HG03095 (cell line): ENCODE measurements around the gene SURF6.
"Not testable (repeated sequence)": the region's sequence is repeated elsewhere in the genome, so short reads cannot be mapped to it uniquely, and the experiment has no call there.

Experiments used
- ATAC-seq: cut with Tn5 transposase; IDR thresholded peaks from one replicate; pipeline ENCODE4 v1.9.1; 2021; ENCODE audit warnings: moderate library complexity; ENCODE audit not compliant: unreplicated experiment

Gene SURF6

DNA sequence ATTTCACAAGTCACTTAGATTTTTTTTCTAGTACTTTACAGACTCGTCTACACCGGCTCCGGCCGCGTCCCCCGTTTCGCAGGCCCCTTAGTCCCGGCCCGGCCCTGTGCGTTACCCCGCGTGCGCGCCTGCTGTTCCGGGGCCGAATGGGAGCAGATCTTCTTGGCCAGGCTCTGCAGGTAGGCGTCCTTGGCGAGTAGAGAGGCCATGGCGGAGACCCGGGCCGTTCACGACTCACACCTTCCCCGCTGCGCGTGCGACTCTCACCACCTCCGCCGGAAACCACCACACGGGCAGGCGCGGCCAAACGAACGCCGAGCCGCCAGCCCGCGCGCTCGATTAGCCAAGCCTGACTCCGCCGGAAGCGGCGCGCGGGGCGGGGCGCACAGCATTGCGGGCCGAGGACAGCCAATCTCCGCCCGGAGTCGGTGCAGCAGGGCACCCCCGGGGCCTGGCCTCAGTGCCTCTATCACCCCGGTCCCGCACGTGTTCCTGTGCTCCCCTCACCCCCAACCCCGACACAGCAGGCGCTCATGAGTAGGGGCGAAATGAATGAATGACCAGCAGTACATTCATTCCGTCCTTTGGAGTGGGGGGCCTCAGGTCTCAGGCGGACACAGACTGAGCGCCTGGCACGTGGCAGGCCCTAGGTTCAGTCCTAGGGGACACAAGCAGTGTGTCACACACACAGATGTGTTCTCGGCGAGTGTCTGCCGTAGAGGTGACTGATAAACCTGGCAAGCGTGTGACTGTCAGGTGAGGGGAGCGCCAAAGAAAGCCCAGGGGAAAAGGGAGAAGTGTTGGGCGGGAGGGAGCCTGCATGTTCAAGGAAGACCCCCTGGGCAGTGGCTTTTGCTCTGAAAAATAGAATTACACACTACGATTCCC lies at the start of gene SURF6:
SURF6 (minus strand) TSS at position 265 of the 888 bp plus-strand sequence; CDS start at position 209, 56 bp downstream.
- peak; percentile 67 for ATAC-seq

DNA sequence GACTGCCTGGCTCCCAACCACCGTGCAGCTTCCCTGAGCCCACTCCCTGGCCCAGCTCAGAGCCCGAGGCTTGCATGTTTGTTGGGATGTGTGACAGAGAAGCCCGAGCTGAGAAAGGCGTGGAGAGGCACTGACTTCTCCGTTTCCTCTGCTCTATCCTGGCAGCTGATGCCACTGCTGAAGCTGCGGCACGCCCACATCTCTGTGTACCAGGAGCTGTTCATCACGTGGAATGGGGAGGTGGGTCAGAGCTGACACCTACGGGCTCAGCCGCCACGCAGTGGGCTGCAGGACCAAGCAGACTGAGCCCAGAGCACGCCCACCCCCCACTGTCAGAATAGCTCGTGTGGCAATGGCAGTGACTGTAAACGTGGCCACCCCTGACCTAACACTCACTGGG lies 49.5 kb upstream of the SURF6 start:
- no peak for ATAC-seq

DNA sequence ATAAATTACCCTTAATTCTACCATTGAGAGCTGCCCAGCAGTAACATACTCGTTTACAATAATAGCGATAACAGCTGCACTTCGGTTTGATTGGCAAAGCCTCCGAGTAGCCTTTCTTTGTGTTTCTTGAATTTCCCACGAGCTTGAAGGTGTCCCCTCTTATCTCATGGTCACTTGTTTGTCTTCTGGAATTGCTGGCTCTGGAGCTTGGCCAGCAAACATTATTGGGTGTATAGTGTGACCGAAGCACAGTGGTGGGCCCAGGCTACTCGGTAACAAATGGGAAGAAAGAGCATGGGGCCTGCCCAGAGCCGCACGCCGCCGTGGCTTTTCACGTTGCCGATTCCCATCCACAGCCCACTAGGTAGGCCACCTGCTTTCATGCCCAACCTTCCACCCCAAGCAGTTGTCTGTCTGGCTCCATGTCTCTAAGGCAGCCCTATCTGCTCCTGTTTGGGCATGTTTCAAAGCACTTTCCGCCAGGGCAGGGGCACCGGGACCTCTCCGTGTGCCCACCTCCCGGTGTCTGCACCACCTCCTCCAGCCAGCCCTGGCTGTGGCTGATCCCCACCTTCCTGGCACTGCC lies 48.8 kb upstream of the SURF6 start:
- no peak for ATAC-seq

DNA sequence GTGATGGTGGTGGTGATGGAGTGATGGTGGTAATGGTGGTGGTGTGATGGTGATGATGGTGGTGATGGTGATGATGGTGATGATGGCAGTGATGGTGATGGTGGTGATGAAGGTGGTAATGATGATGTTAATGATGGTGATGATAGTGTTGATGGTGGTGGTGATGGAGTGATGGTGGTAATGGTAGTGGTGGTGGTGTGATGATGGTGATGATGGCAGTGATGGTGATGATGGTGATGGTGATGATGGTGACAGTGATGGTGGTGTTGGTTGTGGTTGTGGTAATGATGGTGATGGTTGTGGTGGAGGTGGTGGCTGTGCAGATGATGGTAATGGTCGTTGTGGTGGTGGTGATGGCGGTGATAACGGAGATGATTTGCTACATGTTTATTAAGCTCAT lies 47.5 kb upstream of the SURF6 start:
- no peak for ATAC-seq

DNA sequence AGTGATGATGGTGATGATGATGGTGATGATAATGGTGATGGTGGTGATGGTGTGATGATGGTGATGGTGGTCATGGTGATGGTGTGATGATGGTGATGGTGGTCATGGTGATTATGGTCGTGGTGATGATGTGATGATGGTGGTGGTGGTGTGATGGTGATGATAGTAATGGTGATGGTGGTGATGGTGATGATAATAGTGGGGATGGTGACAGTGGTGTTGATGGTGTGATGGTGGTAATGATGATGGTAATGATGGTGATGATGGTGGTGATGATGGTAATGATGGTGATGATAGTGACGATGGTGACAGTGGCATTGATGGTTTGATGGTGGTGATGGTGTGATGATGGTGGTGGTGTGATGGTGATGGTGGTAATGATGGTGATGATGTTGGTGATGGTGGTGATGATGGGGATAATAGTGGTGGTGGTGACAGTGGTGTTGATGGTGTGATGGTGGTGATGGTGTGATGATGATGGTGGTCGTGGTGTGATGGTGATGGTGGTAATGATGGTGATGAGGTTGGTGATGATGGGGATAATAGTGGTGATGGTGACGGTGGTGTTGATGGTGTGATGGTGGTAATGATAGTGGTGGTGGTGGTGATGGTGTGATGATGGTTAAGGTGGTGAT lies 46.6 kb upstream of the SURF6 start:
- ATAC-seq: no peak

DNA sequence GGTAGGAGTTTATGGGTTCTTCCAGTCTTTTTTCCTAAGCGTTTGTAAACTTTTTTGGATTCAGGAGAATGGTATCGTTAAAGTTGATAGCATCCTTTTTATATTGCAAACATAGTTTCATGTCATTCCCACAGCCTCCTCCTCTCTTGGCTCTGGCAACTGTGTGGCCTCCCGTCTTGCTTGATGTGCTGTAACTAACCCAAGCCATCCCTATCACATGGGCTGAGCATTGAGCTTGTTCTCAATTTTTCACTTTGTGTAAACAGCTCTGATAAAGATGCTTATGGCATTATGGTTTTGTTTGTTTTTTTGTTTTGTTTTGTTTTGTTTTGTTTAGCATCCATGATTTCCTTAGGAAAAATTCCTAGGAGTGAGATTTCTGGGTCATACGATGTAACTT lies 44.7 kb upstream of the SURF6 start:
- no peak for ATAC-seq

DNA sequence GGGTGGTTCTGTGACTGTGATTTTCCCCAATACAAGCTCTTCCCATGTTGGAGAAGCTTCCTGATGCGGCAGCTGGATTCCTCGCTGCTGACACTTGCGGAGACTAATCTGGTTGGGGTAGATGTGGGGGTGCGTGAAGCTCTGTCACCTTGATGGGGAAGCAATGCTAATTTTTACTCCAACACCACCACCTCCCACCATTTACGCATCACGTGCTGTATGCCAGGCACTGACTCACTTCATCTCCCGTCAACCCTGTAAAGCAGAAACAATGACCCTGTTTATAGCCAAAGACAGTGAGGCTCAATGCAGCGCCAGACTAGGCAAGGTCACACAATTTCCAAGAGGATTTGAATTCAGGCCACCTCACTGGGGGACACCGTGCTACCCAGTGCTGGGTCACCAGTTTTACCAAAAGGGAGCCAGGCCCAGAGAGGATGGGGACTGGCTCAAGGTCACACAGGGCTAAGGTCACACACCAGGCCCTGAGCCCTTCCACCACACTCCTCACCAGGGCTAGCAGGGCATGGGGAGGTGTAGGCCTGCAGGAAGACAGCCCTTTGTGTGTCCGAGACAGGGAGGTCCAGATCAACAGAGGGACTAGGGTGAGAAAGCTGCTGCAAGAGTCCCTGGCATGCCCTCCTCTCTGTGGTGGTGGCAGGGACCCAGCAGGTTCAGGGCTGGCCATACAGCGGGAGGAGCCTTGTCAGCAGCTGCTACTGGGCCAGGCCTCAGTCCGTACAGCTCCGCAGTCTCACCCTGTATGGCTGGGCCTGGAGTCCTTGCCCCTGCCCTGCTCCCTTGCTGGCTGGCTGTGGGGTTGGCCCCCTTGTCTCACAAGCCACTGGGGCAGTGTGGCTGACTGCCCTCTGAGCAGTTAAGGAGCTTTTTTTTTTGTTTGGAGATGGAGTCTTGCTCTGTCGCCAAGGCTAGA lies 43.4 kb upstream of the SURF6 start:
- ATAC-seq: no peak

DNA sequence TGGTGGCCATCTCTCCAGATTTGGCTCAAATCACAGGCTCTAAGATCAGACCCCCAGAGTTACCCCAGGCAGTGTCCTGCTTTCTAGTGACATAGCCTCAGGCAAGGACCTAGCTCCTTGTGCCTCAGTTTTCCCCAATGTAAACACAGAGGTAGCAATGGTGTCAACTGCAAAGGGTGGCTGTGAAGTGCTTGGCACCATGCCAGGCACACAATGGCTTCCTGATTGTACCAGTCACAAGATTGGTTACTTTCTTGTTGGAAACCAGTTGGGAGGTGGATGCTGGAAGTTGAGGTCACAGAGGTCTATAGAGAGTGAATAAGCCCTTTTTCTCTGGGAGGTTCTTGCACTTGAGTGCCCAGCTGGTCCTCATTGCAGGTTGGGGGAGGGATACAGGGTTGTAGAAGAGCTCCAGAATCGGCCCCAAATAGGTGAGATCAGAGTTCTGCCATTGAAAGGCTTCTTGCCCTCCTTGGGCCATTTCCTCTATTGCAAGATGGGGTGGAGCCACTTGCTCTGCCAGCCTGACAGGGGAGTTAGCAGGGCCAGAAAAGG lies 42.5 kb upstream of the SURF6 start:
- ATAC-seq: no peak

DNA sequence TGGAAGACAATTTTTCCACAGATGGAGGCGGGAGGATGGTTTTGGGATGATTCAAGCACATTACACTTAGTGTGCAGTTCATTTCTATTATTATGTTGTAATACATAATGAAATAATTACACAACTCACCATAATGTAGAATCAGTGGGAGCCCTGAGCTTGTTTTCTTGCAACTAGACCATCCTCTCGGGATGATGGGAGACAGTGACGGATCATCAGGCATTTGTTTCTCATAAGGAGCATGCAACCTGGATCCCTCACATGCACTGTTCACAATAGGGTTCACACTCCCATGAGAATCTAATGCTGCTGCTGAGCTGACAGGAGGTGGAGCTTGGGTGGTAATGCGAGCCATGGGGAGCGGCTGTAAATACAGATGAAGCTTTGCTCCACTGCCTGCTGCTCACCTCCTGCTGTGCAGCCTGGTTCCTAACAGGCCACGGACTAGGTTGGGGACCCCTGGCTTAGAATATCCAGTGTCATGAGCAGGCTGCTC lies 41.8 kb upstream of the SURF6 start:
- no peak for ATAC-seq

DNA sequence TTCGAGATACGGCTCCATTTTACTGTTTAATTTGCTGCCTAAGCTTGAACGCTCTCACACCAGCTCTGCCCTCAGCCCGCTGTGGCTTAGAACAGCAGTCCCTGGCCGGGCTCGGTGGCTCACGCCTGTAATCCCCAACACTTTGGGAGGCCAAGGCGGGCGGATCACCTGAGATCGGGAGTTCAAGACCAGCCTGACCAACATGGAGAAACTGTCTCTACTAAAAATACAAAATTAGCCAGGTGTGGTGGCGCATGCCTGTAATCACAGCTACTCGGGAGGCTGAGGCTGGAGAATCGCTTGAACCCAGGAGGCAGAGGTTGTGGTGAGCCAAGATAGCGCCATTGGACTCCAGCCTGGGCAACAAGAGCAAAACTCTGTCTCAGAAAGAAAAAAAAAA lies 41.3 kb upstream of the SURF6 start:
- ATAC-seq: not testable (repeated sequence)

DNA sequence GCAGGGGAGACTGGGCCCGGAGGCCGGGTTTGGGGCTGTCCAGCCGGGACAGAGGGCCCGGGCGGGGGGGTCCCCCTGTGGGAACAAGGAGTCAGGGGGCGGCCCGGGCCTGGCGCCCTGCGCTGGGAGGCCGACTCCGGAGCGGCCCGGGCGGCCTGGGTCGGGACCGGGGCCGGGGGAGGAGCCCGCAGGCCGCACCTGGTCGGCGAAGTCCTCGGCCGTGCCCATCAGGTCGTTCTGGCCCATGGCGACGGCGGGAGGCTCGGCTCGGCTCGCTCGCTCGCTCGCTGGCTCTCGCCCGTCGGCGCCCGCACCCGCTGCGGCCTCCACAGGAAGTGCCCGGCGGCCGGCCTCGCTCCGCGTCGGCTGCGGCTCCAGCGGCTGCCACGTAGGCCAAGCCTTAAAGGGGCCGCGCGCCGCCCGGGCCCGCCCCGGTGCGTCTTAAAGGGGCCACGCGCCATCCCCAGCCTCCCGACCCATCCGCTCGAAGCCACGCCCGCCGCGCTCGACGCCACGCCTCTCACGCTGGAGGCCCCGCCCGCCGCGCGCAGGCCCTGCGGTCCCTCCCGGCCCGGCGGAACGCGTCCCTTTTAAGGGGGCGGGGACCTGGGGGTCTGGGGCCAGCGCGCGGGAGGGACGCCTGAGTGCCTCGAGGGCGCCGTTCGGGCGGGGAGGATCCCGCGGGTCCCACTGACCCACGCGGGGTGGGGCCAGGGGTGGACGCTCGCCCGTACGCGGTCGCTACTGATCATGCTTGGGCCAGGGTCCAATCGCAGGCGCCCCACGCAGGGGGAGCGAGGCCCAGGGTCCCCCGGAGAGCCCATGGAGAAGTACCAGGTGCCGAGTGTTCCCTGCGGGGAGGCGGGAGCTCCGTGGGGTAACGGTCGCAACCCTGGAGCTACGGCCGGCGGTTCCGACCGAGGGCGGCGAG lies 40.0 kb upstream of the SURF6 start, which contains the start of the genes STKLD1 and SURF4:
STKLD1 (plus strand) TSS at position 643 of the 931 bp plus-strand sequence; CDS start at position 751, 108 bp downstream.
SURF4 (minus strand) TSS at position 337 of the 931 bp plus-strand sequence; CDS start at position 246, 91 bp downstream.
- ATAC-seq: peak; percentile 86

DNA sequence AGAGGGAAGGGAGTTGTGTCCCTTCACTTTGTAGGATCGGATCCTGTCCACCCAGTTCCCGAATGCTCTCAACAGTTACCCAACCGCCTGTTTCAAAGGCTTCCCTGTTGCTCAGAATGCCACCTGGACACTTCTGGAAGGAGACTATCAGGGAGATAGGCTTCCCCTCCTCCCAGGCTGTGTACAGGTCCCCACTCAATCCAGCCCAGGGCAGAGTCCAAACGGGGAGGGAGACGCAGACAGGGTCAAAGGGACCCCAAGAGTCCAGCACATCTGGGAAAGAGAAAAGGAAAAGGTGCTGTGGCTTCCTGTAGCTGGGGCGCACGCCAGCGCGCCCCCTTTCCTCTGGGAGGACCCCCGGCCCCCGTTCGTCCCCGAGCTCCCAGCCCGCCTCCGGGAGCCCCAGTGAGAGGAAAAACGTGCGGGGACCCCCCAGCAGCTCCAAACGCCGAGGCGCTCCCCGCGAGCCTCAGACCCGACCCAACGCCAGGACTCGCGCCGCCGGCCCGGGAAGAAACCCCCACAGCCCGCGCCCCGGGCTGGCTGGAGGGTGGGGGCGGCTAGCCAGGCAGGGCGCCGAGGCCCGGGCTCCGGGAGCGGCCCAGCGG lies 39.2 kb upstream of the SURF6 start:
- ATAC-seq: peak; percentile 10

DNA sequence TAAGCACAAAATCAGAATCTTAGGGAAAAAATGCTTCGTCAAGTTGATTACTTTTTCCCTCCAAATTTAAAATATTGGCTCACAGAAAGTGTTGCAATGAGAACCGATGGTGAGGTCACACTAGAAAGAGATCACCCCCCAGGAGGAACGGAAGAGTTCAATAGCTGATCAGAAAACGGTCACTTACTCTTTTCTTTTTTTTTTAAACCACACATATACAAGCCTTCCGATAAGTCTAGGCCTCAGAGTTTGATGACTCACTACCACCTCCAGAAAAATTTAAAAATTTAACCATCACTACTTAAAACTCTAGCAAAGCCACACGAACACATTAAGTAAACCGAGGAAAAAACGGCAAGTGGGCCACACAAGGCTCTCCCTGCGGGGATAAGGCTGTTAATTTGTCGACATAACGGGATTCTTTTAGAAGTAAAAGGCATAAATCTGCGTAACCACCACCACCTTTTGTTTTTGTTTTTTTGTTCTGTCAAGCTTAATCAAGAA lies 38.7 kb upstream of the SURF6 start:
- no peak for ATAC-seq

DNA sequence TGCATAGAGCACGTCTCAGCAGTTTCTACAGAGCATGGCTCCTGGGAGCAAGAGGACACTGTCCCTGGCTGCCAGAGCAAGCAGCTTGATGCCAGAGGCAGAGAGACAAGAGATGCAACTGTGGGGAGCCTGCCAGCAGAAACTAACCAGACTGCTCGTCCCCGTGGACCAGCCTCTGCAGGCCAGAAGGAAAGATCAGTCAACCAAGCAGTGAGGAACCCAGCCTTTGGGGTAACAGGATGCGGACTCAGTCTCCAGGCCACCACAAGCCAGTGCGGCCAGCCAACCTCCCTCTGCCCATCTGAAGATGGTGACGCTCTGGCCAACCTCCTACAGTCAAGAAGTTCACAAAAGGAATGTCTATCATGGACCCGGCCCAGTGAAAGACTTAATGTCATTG lies 36.2 kb upstream of the SURF6 start:
- no peak for ATAC-seq

DNA sequence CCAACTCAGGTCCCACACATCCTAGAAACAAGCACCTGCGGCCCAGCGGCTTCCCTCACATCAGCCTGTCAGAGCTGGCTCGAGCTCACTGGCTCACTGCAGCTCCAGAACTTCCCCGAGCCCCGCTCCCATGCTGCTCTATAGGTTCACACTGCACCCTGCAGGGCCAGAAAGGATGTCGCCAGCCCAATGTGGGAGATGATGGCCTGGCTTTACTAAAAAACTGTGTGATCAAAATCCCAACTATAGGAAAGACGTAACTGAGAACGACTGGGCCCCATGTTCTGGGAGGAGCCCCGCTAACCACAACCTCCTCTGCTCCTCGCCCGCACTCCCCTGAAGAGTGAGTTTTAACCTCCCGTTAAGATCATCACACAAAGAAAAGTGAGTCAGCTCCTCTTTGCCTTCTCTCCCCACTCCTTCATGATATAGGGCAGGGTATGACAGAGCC lies 35.3 kb upstream of the SURF6 start:
- no peak for ATAC-seq

DNA sequence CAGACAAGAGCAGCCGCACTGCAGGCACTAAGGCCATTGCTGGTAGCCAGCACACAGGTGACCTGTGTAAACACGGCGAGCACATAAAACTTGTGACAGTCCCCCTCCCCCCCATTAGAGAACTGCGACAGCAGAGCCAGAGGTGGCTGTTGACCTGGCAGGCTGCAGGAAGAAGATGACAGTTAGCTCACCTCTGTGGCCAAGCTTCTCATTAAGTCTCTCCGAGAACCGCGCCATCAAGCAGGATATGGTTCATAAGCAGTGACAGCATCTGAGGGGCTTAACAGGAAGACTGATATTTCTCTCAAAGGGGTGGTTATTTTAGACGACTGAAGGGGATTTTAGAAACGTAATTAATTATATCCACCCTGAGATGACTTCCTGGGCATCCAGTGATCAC lies 34.7 kb upstream of the SURF6 start:
- no peak for ATAC-seq

DNA sequence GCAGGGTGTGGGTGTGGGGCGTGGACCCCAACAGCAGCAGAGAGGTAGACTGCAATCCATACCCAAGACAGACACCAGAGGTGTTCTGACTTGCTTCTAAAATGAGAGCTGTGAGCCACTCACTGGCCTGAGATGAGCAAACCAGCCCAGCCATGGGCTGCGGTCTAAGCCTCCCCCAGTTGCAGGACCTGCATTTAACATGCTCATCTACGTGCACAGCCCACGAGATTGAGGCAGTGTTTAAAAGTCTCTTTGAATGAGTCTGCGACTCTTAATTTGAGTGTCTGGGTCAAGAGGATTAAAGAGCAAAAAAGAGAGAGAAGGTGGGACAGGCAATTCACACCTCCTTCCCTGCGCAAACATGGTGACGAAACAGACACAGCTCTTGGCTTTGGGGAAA lies 33.9 kb upstream of the SURF6 start:
- ATAC-seq: no peak

DNA sequence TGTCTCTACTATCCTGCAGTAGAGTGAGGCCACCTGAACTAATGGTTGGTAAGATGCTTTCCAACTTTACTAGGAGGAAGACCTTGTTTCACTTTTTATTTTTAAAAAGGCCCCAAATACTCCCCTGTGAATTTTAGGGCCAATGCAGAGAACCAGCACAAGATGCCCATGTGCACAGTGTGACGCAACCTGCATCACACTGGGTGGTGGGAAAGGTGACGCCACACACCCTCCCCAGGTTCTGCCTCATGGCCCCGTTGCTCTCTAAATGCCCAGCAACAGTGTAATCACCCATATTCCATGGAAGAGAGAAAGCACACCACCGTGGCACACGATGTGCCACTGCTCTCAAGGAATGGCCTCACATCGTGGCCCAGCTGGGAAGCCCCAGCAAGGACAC lies 33.4 kb upstream of the SURF6 start:
- no peak for ATAC-seq
